ENCODE data around the gene HSD17B2.

HSD17B2 gene

GRCh38 chr16:82031116-82032084, 3.7 kb upstream of the HSD17B2 start:
- no peak for TF ChIP-seq ZNF274 (IDR thresholded peaks at IDR 0.05; ENCODE audit: low read depth, low read length)
- no peak overlapping the region for H3K4me3 ChIP-seq (ENCODE audit: low read length)

GRCh38 chr16:82033006-82033405, 2.0 kb upstream of the HSD17B2 start:
- H3K4me3 ChIP-seq (ENCODE audit: low read length), result no peak overlapping the region
- TF ChIP-seq ZNF274 (IDR thresholded peaks at IDR 0.05; ENCODE audit: low read depth, low read length), result no peak

- no peak for TF ChIP-seq ZNF274 (IDR thresholded peaks at IDR 0.05; ENCODE audit: low read depth, low read length)
- H3K4me3 ChIP-seq (ENCODE audit: low read length), result no peak overlapping the region
These were observed 1.3 kb upstream of the HSD17B2 start for GRCh38 chr16:82033683-82034300.

- H3K4me3 ChIP-seq (ENCODE audit: low read length), result no peak overlapping the region
- no peak for TF ChIP-seq ZNF274 (IDR thresholded peaks at IDR 0.05; ENCODE audit: low read depth, low read length)
These were observed 2.2 kb downstream of the HSD17B2 start for GRCh38 chr16:82037251-82037650.

- no peak overlapping the region for H3K4me3 ChIP-seq (ENCODE audit: low read length)
- TF ChIP-seq ZNF274 (IDR thresholded peaks at IDR 0.05; ENCODE audit: low read depth, low read length), result no peak
These were observed 2.6 kb downstream of the HSD17B2 start for GRCh38 chr16:82037666-82038065.

- TF ChIP-seq ZNF274 (IDR thresholded peaks at IDR 0.05; ENCODE audit: low read depth, low read length), result no peak
These were observed 5.2 kb downstream of the HSD17B2 start for GRCh38 chr16:82040296-82040695.

GRCh38 chr16:82041542-82041941, 6.5 kb downstream of the HSD17B2 start:
- no peak overlapping the region for H3K4me3 ChIP-seq (ENCODE audit: low read length)
- no peak for TF ChIP-seq ZNF274 (IDR thresholded peaks at IDR 0.05; ENCODE audit: low read depth, low read length)

More at GRCh38 chr16:82040296-82040695, 5.2 kb downstream of the HSD17B2 start:
- H3K4me3 ChIP-seq (ENCODE audit: low read length), result no peak overlapping the region

GRCh38 chr16:82042144-82042543, 7.1 kb downstream of the HSD17B2 start:
- no peak overlapping the region for H3K4me3 ChIP-seq (ENCODE audit: low read length)
- TF ChIP-seq ZNF274 (IDR thresholded peaks at IDR 0.05; ENCODE audit: low read depth, low read length), result no peak

- no peak for TF ChIP-seq ZNF274 (IDR thresholded peaks at IDR 0.05; ENCODE audit: low read depth, low read length)
- no peak overlapping the region for H3K4me3 ChIP-seq (ENCODE audit: low read length)
These were observed 7.8 kb downstream of the HSD17B2 start for GRCh38 chr16:82042846-82043245.

- no peak overlapping the region for H3K4me3 ChIP-seq (ENCODE audit: low read length)
- TF ChIP-seq ZNF274 (IDR thresholded peaks at IDR 0.05; ENCODE audit: low read depth, low read length), result no peak
These were observed 8.9 kb downstream of the HSD17B2 start for GRCh38 chr16:82043680-82044584.

- H3K4me3 ChIP-seq (ENCODE audit: low read length), result no peak overlapping the region
- TF ChIP-seq ZNF274 (IDR thresholded peaks at IDR 0.05; ENCODE audit: low read depth, low read length), result no peak
These were observed 9.5 kb downstream of the HSD17B2 start for GRCh38 chr16:82044585-82044911.

GRCh38 chr16:82045465-82045864, 10.4 kb downstream of the HSD17B2 start:
- no peak overlapping the region for H3K4me3 ChIP-seq (ENCODE audit: low read length)
- TF ChIP-seq ZNF274 (IDR thresholded peaks at IDR 0.05; ENCODE audit: low read depth, low read length), result no peak

- TF ChIP-seq ZNF274 (IDR thresholded peaks at IDR 0.05; ENCODE audit: low read depth, low read length), result no peak
- H3K4me3 ChIP-seq (ENCODE audit: low read length), result no peak overlapping the region
These were observed 11.5 kb downstream of the HSD17B2 start for GRCh38 chr16:82046541-82046940.

GRCh38 chr16:82046941-82047340, 11.9 kb downstream of the HSD17B2 start:
- TF ChIP-seq ZNF274 (IDR thresholded peaks at IDR 0.05; ENCODE audit: low read depth, low read length), result no peak
- no peak overlapping the region for H3K4me3 ChIP-seq (ENCODE audit: low read length)

Measured in GM08714 (cell line).